ENCODE measurements around the gene BHMT2. TPM values are rescaled to one million over a fixed set of nuclear protein-coding genes. Genes with fewer than 3 reads are reported as not detected.

BHMT2 gene
- total and polyA plus RNA-seq, 11 donors, result 1.5 to 11.3 (median 5.1) TPM

DNA sequence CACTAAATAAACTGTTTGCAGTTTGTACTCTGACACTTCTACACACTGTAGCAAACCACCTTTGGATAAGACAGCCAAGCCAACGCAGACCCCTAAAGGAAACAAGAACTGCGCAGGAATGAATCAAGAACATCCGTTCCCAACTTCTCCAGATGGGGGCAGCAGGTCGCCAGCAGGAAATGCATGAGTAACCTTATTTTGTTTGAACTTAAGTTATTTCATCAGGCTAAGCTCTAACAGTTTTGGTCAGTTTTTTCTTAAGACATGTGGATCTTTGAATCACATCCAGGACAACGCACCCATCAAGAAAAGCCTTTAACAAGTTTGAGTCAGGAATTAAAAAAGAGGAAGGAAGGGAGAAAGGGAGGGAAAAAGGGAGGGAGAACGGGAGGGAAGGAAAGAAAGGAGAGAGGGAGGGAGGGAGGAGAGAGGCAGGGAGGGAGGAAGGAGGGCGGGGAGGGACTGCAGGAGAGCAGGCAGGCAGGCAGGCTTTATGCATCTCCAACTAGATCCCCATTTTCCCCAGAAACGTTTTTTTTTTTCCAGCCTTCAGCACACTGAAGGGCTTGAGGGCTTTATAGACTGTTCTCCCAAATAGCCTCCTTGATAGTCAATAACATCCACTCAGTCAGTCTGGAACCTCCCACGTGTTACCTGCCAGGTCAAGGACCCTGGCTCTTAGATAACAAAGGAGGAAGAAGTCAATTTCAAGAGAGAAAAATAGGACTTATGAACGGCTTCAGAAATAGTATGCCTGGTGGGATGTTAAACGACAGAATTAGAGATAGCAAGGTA lies 64.3 kb downstream of the BHMT2 start:
- intact Hi-C loops (cut with DNase I), result loop anchor here (1.0 to 10.0 kb wide), 15 partner anchors 109 to 951 kb away; no protein-coding TSS in a partner anchor
- H3K4me3 ChIP-seq, result peak overlapping the region in 10 of 12 donors; percentile 5 to 46 (median 30)
- TF ChIP-seq, protein P1, sequence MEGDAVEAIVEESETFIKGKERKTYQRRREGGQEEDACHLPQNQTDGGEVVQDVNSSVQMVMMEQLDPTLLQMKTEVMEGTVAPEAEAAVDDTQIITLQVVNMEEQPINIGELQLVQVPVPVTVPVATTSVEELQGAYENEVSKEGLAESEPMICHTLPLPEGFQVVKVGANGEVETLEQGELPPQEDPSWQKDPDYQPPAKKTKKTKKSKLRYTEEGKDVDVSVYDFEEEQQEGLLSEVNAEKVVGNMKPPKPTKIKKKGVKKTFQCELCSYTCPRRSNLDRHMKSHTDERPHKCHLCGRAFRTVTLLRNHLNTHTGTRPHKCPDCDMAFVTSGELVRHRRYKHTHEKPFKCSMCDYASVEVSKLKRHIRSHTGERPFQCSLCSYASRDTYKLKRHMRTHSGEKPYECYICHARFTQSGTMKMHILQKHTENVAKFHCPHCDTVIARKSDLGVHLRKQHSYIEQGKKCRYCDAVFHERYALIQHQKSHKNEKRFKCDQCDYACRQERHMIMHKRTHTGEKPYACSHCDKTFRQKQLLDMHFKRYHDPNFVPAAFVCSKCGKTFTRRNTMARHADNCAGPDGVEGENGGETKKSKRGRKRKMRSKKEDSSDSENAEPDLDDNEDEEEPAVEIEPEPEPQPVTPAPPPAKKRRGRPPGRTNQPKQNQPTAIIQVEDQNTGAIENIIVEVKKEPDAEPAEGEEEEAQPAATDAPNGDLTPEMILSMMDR (IDR thresholded peaks at IDR 0.05), result peak; percentile 40 to 79 (median 66)
- no peak for TF ChIP-seq POLR2A (IDR thresholded peaks at IDR 0.05)
- peak overlapping the region in 7 of 12 donors; percentile 13 to 76 (median 32) for H3K27ac ChIP-seq
- DNase-seq, result peak in 4 of 5 donors; percentile 42 to 51 (median 50)
- no peaks in the 10 kb centered on the region for H3K27me3 ChIP-seq
- H3K36me3 ChIP-seq, result no peaks in the 10 kb centered on the region
- peaks cover 0 to 12% (median 7%) of the 10 kb centered on the region in 12 donors for H3K4me1 ChIP-seq
- ATAC-seq, result peak; percentile 55 to 88 (median 68)
- H3K9me3 ChIP-seq, result no peaks in the 10 kb centered on the region
- WGBS, 4 donors, result 6 to 10% (median 6%) methylated on average over 11 of the region's 11 CpGs

DNA sequence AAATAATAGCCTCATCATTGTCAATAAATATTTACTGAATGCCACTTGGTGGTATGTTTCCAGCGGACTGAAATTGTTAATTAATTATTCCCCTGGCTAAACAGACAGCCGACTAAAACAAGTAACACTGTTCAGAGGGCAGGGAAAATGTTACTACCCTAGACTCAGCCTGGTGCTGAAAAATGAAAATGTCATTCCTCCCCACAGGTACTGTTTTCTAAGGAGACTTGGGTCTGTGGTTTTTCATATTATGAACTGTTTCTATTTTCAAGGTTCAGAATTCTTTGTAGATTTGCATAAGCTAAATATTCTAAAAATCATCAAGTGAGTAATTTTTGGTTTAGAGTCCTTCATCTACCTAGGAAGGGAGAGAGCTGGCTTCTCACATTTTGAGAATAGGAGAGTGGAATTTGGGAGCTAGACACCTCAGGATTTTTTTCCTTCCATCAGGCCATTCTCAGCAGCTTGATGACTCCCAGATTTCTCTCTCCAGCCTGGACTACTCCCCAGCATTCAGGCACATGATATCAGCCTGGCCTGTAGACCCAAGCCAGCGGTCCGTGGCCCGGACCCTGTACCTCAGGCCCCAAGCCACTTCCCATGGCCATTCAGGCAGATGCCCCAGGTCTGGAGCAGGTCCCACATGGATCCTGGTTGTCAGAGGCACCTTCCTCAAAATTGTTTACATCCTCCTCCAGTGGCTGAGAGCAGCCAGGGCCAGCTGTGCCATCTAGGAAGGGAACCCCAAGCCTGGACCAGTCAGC lies 66.4 kb downstream of the BHMT2 start:
- WGBS, 4 donors, result 89 to 93% (median 91%) methylated on average over 5 of the region's 5 CpGs
- Histone ChIP-seq H3K4me3 (no peak overlapping the region), H3K4me1 (peaks cover 0 to 12% (median 7%) of the 10 kb centered on the region in 12 donors), H3K36me3 (no peaks in the 10 kb centered on the region), H3K27ac (no peak overlapping the region), H3K9me3 (peaks cover 0 to 9% (median 0%) of the 10 kb centered on the region in 12 donors), H3K27me3 (no peaks in the 10 kb centered on the region)
- DNase-seq (no peak), ATAC-seq (no peak)
- TF ChIP-seq, protein P1 (IDR thresholded peaks at IDR 0.05), result no peak
- TF ChIP-seq POLR2A (IDR thresholded peaks at IDR 0.05), result no peak
- intact Hi-C loops (cut with DNase I), result loop anchor here in 3 of 10 donors (10.0 kb wide), 3 partner anchors 329 to 949 kb away; no protein-coding TSS in a partner anchor

DNA sequence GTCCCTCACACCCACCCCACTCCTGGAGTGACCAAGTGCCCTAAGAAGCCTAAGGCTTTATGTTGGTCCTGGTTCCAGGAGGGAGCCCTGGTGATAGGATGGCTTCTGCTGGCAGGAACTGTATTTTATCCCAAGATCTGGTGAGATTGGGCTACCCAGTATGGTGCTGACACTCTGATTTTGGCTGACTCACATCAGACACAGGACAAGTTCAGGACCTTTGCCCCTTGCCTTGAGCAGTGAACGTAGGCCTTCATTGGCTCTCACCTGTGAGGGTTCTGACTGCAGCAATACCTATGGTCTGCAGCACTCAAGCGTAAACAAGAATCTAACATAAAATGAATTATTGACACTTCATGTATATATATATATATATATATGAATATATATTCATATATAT lies 67.1 kb downstream of the BHMT2 start:
- WGBS, 4 donors, result 68 to 100% (median 96%) methylated on average over 2 of the region's 2 CpGs
- TF ChIP-seq, protein P1 (IDR thresholded peaks at IDR 0.05), result no peak
- no peak for TF ChIP-seq POLR2A (IDR thresholded peaks at IDR 0.05)
- Histone ChIP-seq H3K9me3 (peaks cover 0 to 11% (median 0%) of the 10 kb centered on the region in 12 donors), H3K4me1 (peaks cover 0 to 12% (median 7%) of the 10 kb centered on the region in 12 donors), H3K36me3 (no peaks in the 10 kb centered on the region), H3K27ac (no peak overlapping the region), H3K4me3 (no peak overlapping the region), H3K27me3 (no peaks in the 10 kb centered on the region)
- ATAC-seq (no peak), DNase-seq (no peak)
- intact Hi-C loops (cut with DNase I), result loop anchor here in 3 of 10 donors (10.0 kb wide), 3 partner anchors 328 to 948 kb away; no protein-coding TSS in a partner anchor

Other genes starting within 250 kb of the BHMT2 start
- gene ARSB, start 84.5 kb upstream of the BHMT2 start, total RNA-seq, result 10 to 100 TPM; 11.9 to 25.8 (median 14.8) TPM
- gene ARSB, start 84.5 kb upstream of the BHMT2 start, polyA plus RNA-seq, result 1 to 10 TPM; 2.2 to 7.8 TPM
- 1 to 10 TPM; 1.3 to 3.2 (median 2.7) TPM for gene DMGDH, start 93 bp upstream of the BHMT2 start, total RNA-seq
- under 1 TPM; 0.25 to 0.53 TPM for gene DMGDH, start 93 bp upstream of the BHMT2 start, polyA plus RNA-seq
- gene BHMT, start 42.0 kb downstream of the BHMT2 start, total RNA-seq, result not detected
- not detected for gene BHMT, start 42.0 kb downstream of the BHMT2 start, polyA plus RNA-seq
- gene JMY, start 166.4 kb downstream of the BHMT2 start, total RNA-seq, result 10 to 100 TPM; 10.0 to 16.9 (median 11.5) TPM
- 1 to 10 TPM; 3.0 to 3.5 TPM for gene JMY, start 166.4 kb downstream of the BHMT2 start, polyA plus RNA-seq

All from heart left ventricle (tissue), 16 donors.